H1 (cell line): ENCODE data around the gene NEURL1.

ENCODE experiments used
- JUN ChIP-seq: IDR thresholded peaks from 2 replicates; pipeline ENCODE4 v1.6.1; 2011; ENCODE audit warnings: low read depth, mild to moderate bottlenecking, improper control_type of control experiment, low read length
- MAX ChIP-seq: IDR thresholded peaks from 2 replicates; pipeline ENCODE4 v1.6.1; 2012; ENCODE audit warnings: inconsistent platforms
- NANOG ChIP-seq: IDR thresholded peaks from 2 replicates; pipeline ENCODE4 v1.6.1; 2011; ENCODE audit warnings: low read length, low read depth, mild to moderate bottlenecking, inconsistent platforms; ENCODE audit not compliant: insufficient read depth, poor library complexity, severe bottlenecking
- POLR2A ChIP-seq, 2 experiments: IDR thresholded peaks; 1 replicate in 1 of 2; 2 replicates in 1 of 2; pipeline ENCODE4 v1.6.1; 2011; ENCODE audit warnings: low read depth in 2 of 2, low read length in 2 of 2, mild to moderate bottlenecking in 2 of 2; ENCODE audit errors: control extremely low read depth in 1 of 2
- SRF ChIP-seq: IDR thresholded peaks from 2 replicates; pipeline ENCODE4 v1.6.1; 2011; ENCODE audit warnings: mild to moderate bottlenecking, low read depth, low read length, moderate library complexity
- TEAD4 ChIP-seq: IDR thresholded peaks from 2 replicates; pipeline ENCODE4 v1.6.1; 2012; ENCODE audit warnings: low read depth, low read length, inconsistent platforms, mixed read lengths

DNA sequence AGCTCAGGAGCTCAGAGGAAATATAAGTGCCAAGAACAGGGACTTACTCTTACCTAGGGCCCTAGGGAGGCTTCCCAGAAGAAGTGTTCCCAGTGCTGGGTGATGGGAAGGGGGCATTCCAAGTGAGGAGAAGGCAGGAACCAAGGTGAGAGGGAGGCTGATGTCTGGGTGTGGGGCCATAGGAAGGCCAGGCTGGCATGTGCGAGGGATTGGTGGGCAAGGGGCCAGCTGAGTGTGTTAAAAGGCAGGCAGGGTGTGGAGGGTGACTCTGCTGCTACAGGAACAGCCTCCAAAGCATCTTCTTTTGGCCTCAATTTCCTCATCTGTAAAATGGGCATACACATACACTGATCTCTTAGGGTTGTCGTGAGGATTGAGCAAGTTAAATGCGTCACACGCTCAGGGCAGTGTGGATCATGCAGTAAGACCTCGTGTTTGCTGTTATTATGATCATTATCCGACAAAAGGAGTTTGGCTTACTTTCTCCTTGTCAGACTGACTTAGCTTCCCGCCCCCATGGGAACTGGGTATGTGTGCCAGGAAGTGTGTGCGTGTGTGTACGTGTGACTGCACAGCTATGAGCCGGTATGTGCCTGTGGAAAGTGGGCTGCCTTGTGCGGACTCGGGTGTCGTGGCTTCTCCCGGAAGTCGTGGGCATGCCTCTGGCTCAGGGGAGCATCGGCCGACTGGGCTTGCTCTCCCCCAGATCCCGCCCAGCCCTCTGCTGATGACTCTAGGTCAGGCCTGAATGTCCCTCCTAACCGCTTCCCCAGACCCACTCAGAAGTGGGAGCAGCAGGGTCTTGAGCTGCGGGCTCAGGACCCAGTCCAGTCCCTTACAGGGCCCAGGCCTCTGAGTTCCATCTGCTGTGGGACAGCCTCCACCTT is 59.6 kb downstream of the NEURL1 start:
- no peak for TF ChIP-seq POLR2A (IDR thresholded peaks at IDR 0.05; ENCODE audit: control extremely low read depth in 1 of 2, low read depth in 2 of 2, low read length in 2 of 2)
- no peak for TF ChIP-seq TEAD4
- no peak for TF ChIP-seq SRF
- no peak for TF ChIP-seq NANOG
- no peak for TF ChIP-seq MAX
- no peak for TF ChIP-seq JUN
